ENCODE measurements around the gene PAPPA.

GRCh38 chr9:116284518-116284917 is 130.9 kb downstream of the PAPPA start:
- TF ChIP-seq, protein P1, sequence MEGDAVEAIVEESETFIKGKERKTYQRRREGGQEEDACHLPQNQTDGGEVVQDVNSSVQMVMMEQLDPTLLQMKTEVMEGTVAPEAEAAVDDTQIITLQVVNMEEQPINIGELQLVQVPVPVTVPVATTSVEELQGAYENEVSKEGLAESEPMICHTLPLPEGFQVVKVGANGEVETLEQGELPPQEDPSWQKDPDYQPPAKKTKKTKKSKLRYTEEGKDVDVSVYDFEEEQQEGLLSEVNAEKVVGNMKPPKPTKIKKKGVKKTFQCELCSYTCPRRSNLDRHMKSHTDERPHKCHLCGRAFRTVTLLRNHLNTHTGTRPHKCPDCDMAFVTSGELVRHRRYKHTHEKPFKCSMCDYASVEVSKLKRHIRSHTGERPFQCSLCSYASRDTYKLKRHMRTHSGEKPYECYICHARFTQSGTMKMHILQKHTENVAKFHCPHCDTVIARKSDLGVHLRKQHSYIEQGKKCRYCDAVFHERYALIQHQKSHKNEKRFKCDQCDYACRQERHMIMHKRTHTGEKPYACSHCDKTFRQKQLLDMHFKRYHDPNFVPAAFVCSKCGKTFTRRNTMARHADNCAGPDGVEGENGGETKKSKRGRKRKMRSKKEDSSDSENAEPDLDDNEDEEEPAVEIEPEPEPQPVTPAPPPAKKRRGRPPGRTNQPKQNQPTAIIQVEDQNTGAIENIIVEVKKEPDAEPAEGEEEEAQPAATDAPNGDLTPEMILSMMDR (IDR thresholded peaks at IDR 0.05) = no peak
- TF ChIP-seq POLR2A (IDR thresholded peaks at IDR 0.05) = no peak
